Osteoblast (primary cell): ENCODE results near the gene ADAM8. TPM values are rescaled to one million over a fixed set of nuclear protein-coding genes. Genes with fewer than 3 reads are reported as not detected.

Source experiments
- DNase-seq: peaks from one replicate; pipeline ENCODE4 v3.0.0; 2011; ENCODE audit warnings: low spot score, mixed read lengths; ENCODE audit not compliant: insufficient read length; ENCODE audit errors: missing footprints
- H2AFZ ChIP-seq: 2 replicates; pipeline ENCODE4 v1.6.0; 2011; ENCODE audit warnings: mild to moderate bottlenecking, low read length
- H3K27ac ChIP-seq: 2 replicates; pipeline ENCODE4 v1.5.1; 2011; ENCODE audit warnings: mild to moderate bottlenecking, low read depth, low read length, moderate library complexity
- H3K27me3 ChIP-seq: 2 replicates; pipeline ENCODE4 v1.6.0; 2012; ENCODE audit warnings: mild to moderate bottlenecking, control low read depth, inconsistent platforms, low read length, moderate library complexity; ENCODE audit not compliant: insufficient read depth
- H3K36me3 ChIP-seq: 2 replicates; pipeline ENCODE4 v1.5.1; 2011; ENCODE audit warnings: mild to moderate bottlenecking, low read length, control low read depth, moderate library complexity; ENCODE audit not compliant: insufficient read depth
- H3K4me1 ChIP-seq: 2 replicates; pipeline ENCODE4 v1.5.1; 2011; ENCODE audit warnings: mild to moderate bottlenecking, low read length, control low read depth, moderate library complexity; ENCODE audit not compliant: insufficient read depth
- H3K4me2 ChIP-seq: 2 replicates; pipeline ENCODE4 v1.6.0; 2011; ENCODE audit warnings: mild to moderate bottlenecking, low read length; ENCODE audit not compliant: insufficient read depth
- H3K4me3 ChIP-seq: fragments of 200-600 bp; sonication (generic); 3 replicates; pipeline ENCODE4 v1.5.1; 2012; ENCODE audit warnings: mild to moderate bottlenecking, low read length, inconsistent platforms; ENCODE audit not compliant: insufficient read depth
- H3K79me2 ChIP-seq: 2 replicates; pipeline ENCODE4 v1.6.0; 2012; ENCODE audit warnings: mild to moderate bottlenecking, low read length, control low read depth, inconsistent platforms; ENCODE audit not compliant: insufficient read depth
- H3K9me3 ChIP-seq: 2 replicates; pipeline ENCODE4 v1.5.1; 2011; ENCODE audit warnings: low read depth, low read length, control low read depth
- H4K20me1 ChIP-seq: 2 replicates; pipeline ENCODE4 v1.6.0; 2012; ENCODE audit warnings: mild to moderate bottlenecking, low read length, control low read depth; ENCODE audit not compliant: insufficient read depth
- CTCF ChIP-seq: IDR thresholded peaks from 2 replicates; pipeline ENCODE4 v1.5.1; 2011; ENCODE audit warnings: mild to moderate bottlenecking, low read depth, low read length, moderate library complexity; ENCODE audit errors: extremely low read depth
- total RNA-seq: library from RNA; depleted of rRNA; stranded (reverse); fragments of >200 nt; gene quantifications from 2 replicates; pipeline ENCODE4 v1.2.3, GENCODE V29; 2012

The ADAM8 gene
- total RNA-seq, 1 donor, result 2.2 TPM

DNA sequence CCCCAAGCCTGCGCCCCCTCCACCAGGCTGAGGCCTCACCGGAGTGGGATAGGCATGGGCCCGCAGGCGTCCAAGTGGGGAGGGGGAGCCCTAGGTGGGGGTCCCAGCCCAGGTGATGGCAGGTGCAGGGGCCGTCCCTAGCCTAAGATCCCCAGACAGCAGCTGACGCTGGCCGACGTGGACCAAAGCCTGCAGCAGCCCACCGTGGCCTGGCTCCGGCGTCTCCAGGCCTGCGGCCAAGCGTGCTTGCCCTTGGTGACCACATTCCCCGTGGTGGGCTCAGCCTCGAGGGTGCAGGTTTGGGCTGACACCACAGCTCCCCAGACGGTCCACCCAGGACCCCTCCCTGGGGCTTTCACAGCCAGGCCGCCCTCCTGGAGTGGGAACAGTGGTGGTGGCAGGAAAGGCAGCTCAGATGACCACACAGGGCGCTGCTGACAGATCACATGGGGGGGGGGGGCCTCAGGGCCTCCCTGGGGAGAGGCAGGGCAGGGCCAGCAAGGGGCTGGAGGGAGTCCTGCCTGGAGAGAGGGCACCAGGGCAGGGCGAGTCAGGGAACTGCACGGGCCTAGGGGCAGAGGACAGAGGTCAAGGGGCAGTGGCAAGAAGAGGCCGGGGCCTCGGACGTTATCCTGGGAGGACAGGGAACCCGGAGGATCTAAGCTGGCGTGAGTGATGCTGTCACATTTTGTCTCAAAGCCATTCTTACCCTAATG lies 767 bp upstream of the ADAM8 start:
- no peaks in the 10 kb centered on the region for H3K4me1 ChIP-seq
- no peak for TF ChIP-seq CTCF
- peak; percentile 91 for DNase-seq
- no peak overlapping the region for H2AFZ ChIP-seq
- H3K9me3 ChIP-seq, result no peaks in the 10 kb centered on the region
- H4K20me1 ChIP-seq, result peaks cover 10% of the 10 kb centered on the region
- no peaks in the 10 kb centered on the region for H3K79me2 ChIP-seq
- H3K27me3 ChIP-seq, result peaks cover 19% of the 10 kb centered on the region
- peaks cover 11% of the 10 kb centered on the region for H3K36me3 ChIP-seq
- no peak overlapping the region for H3K27ac ChIP-seq
- H3K4me3 ChIP-seq, result no peak overlapping the region
- H3K4me2 ChIP-seq, result no peak overlapping the region

DNA sequence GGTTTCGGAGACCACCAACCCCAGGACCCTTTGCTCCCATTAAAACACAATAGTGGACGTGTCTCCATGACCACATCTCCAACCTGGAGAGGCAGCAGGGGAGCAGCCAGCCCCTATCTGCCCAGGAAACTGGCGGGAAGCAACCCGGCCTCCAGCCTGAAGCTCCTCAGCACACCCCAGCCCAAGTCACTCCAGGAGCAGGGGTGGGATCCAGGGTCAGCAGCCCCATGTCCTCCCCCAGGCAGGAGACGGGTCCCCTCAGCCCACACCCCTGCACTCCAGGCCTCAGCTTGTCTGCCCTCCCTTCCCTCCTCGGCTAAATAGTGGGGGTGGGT lies 601 bp downstream of the ADAM8 start:
- DNase-seq, result peak; percentile 91

GRCh38 chr10:133275684-133276092 lies 980 bp downstream of the ADAM8 start:
- peak; percentile 87 for DNase-seq
- Histone ChIP-seq H3K36me3 (peaks cover 11% of the 10 kb centered on the region), H3K4me1 (no peaks in the 10 kb centered on the region), H4K20me1 (peaks cover 10% of the 10 kb centered on the region), H3K27me3 (peaks cover 19% of the 10 kb centered on the region), H3K9me3 (no peaks in the 10 kb centered on the region), H3K4me2 (no peak overlapping the region), H3K79me2 (no peaks in the 10 kb centered on the region), H3K4me3 (no peak overlapping the region), H3K27ac (no peak overlapping the region), H2AFZ (no peak overlapping the region)
- TF ChIP-seq CTCF, result no peak

More for the DNA sequence above, 601 bp downstream of the ADAM8 start:
- Histone ChIP-seq H3K4me1 (no peaks in the 10 kb centered on the region), H3K9me3 (no peaks in the 10 kb centered on the region), H3K79me2 (no peaks in the 10 kb centered on the region), H2AFZ (no peak overlapping the region), H4K20me1 (peaks cover 10% of the 10 kb centered on the region), H3K4me2 (no peak overlapping the region), H3K27ac (no peak overlapping the region), H3K27me3 (peaks cover 19% of the 10 kb centered on the region), H3K36me3 (peaks cover 11% of the 10 kb centered on the region), H3K4me3 (no peak overlapping the region)
- TF ChIP-seq CTCF, result no peak

GRCh38 chr10:133274751-133275683 lies 1.7 kb downstream of the ADAM8 start:
- H4K20me1 ChIP-seq, result peaks cover 10% of the 10 kb centered on the region
- H3K36me3 ChIP-seq, result peaks cover 11% of the 10 kb centered on the region
- H3K79me2 ChIP-seq, result no peaks in the 10 kb centered on the region
- H3K27ac ChIP-seq, result no peak overlapping the region
- peaks cover 19% of the 10 kb centered on the region for H3K27me3 ChIP-seq
- no peaks in the 10 kb centered on the region for H3K9me3 ChIP-seq
- no peak for TF ChIP-seq CTCF
- no peak overlapping the region for H3K4me2 ChIP-seq
- no peaks in the 10 kb centered on the region for H3K4me1 ChIP-seq
- DNase-seq, result peak; percentile 90
- no peak overlapping the region for H2AFZ ChIP-seq
- H3K4me3 ChIP-seq, result no peak overlapping the region
